Activated CD4-positive, CD25-positive, alpha-beta regulatory T cell (primary cell): ENCODE measurements around the gene ATG4A.

Experiments used
- DNase-seq, 4 experiments: peaks; one replicate each; lab custom pipeline; 2025; lab: John Stamatoyannopoulos, UW

Gene ATG4A

DNA sequence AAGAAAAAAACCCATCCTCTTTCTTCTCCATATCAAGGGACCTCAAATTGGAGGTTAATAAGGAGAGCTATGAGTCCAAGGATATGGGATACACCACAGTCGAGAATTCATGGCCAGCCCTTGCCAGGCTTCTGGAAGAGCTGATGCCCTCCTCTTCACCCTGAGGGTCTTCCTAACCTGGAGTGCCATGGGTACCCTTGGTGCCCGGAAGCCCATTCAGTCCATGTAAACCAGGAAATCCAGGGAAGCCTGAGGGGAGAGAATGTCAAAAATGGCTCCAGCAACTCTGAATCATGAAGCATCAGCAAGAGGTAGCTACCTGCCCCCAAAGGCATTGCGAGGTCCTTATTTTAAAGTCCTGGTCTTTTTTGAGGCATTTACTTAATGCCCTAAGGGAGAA lies 78.2 kb downstream of the ATG4A start:
- DNase-seq = no peak

DNA sequence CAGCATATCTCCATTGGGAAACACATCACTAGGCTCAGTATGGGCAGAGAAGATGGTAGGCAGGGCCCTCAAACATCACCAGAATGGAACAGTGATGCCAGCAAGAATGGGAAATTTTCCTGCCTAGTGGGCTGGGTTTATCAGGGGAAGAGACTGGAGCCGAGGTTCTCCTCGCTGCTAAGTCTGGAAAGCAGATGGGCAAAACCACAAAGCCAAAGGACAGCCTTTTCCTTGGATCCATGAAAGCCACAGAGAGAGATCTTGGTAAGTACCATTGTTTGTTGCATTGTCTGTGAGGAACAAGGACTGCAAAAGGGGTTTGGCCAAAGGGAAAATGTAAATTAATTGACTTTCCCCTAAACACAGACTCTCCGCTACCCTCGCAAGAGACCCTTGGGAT lies 80.1 kb downstream of the ATG4A start:
- no peak for DNase-seq

DNA sequence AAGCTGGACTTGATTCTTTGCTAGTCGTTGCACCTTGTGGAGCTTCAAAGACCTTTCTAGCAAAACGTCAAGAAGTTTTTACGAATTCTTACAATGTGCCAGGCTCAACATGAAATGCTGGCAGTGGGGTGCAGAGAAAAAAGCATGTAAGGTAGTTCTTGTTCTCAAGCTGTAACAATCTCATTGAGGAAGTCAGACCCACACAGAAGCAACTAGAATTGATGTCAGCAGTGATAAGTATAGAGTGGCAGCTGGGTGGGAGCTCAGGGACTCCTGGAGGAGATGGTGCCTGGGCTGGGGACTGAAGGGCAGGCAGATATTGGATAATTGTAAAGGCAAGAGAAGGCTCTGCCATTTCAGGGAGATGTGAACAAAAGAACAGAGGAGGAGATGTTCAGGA lies 82.3 kb downstream of the ATG4A start:
- DNase-seq = no peak

DNA sequence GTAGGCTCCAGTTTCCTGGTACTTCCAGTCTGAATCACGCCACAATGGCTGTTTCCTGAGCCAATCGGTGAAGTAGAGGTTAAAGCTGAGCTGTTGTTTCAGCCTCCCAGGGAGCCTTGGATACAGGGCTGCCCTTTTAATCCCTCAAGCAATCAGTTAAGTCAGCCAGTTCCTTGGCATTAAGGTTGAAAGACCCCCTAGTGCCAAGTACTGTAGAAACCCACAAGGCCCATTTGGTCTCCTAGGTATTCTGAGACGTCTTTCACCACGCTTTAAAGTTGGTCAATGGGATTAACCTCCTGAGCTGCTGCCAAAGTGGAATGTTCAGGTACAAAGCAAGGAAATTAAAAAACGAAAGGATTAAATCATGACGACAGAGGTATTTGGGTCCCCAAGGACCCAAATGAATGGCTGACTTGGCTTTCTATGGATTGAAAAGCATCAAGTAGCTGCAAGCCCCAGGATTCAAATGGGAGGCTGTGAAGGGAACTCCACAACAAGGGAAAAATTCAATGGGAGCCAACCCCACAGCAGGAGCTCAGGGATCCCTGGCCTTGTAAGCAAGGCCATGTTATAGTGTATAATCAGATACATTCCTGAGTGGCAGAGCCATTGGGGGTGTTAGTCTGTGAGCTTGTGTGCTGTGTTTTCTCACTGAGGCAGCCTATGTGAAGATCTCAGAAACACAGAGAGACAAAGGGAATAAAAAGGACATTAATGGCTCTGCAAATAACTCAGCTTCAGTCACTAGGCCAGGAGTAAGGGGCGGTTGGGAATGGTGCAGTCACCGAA lies 86.0 kb downstream of the ATG4A start:
- no peak for DNase-seq

DNA sequence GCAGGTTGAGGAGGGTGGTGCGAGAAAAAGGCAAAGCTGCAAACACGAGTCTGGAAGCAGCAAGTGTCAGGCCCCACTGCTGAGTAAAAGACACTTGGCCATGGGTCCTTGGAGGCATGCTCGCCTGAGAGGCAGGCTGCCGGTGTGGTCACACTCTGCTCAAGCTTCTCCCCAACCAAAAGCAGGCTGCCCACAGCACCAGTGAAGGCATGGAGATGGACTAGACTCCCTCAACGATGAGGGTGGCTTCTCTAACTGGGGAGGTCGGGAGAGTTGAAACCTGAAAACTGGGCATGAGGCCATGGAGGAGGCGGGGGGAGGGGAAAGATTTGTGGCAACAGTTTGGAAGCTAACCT lies 86.5 kb downstream of the ATG4A start:
- DNase-seq = no peak

DNA sequence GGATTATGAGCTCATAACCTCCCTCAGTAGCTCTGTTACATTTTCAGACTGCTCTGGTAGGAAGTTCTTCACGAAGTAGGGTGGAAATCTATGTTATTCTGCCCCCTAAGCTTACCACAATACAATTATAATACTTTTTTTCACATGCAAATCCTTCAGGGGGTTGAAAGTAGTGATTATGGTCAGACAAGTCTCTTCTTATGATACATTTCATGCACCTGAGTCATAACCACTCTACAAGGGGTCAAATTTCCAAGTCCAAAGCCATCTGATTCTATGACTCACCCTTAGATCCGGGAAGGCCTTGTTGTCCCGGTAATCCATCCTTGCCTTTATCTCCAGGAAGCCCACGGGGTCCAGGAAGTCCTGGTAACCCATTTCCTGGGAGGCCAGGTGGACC lies 95.2 kb downstream of the ATG4A start:
- no peak for DNase-seq

DNA sequence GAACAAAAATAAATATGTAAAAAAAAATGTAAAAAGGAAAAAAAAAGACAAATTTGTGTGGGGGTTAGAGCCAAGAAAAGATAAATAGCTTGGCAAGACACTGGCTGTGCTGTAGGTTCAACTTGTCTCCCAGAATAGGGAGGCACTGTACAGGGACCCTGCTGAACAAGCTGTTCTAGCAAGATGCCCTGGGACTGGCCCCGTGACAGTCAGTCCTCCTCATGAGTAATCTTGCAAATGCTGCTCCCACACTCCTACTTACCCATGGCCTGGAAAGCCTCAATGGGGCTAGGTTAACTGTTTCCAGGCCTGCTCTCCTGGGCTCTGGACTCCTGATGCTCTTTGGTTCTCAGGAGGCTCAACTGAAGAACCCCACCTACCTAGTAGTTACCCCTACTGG lies 106.8 kb downstream of the ATG4A start:
- DNase-seq = no peak

DNA sequence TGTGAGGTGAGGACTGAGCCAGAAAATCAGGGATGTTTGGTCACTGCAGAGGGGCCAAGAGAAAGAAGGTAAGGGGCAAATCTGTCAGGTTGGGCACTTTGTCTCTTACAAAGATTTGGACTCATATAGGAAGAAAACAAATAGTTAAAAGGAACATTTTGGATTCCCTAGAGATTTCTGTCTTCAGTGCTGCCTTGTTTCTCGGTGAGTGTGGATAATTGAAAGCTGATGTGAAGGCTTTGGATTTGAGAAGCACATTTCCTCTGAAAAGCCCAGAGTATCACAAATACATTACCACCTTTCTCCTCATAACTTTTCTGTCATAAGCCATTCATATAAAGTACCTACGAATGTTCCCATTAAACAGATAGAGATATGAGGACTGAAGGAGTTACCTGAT lies 107.5 kb downstream of the ATG4A start:
- DNase-seq = no peak

DNA sequence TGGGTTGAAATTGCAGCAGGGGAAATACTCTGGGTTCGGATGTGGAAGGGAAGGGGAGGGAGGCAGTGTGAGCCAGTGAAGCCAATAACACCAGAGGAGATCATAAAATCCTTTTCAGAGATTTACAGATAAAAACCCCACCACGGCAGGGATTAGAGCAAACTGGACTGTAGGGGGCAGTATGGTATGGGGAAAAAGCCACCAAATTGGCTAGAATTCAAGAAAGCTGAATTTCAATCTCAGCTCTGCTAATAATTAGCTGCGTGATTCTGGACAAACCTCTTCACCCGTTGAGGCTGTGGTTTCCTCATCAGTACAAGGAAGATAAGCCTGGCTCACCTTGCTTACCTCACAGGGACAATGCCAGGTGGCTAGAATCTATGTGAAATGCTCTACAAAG lies 108.1 kb downstream of the ATG4A start:
- DNase-seq = no peak

DNA sequence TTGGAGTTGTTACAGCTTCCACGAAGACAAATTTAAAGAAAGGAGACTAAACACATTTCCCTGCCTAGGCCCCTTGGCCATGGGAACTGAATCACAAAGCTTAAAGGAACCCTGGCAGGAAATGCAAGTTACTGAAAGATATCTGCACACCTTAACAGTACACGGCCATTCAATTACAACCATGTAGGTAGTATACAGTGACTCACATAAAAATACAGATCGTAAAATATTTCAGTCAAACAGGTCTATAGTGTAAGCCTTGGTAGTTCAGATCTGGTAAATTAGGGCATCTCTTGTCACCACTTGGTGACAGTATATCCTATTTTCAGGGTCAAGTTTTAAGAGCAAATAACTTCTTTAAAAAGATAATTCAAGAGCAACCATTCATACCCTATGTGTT lies 112.0 kb downstream of the ATG4A start:
- DNase-seq = no peak
